IMR-90 (cell line): ENCODE results near the gene TNS1. TPM values are rescaled to one million over a fixed set of nuclear protein-coding genes. Genes with fewer than 3 reads are reported as not detected.

Source experiments
- ATAC-seq: fragments of 200-7000 bp; cut with Tn5 transposase; 2 replicates; pipeline ENCODE4 v1.9.1; 2020; ENCODE audit warnings: low read depth, mild to moderate bottlenecking, moderate library complexity
- BruUV-seq: library from RNA; stranded (reverse); fragments of 400-500 nt; replicated peaks from 2 replicates; lab custom pipeline; 2021; lab: Mats Ljungman, UMichigan
- CTCF ChIA-PET: fragments of 300-600 bp; formaldehyde crosslinking; extraction: SDS; loops from one replicate; lab custom pipeline; 2021; ENCODE audit warnings: antibody characterized with exemption; lab: Yijun Ruan, JAX
- POLR2A ChIA-PET: fragments of 300-600 bp; sonication (Branson Sonifier 250); formaldehyde crosslinking; loops from one replicate; lab custom pipeline; 2022; ENCODE audit warnings: antibody characterized with exemption; ENCODE audit not compliant: unreplicated experiment; lab: Charles Lee
- DNase-seq: peaks from one replicate; pipeline ENCODE4 v3.0.0; 2013
- H2AFZ ChIP-seq: replicated peaks from 2 replicates; pipeline ENCODE3; 2013; ENCODE audit warnings: low read length, mild to moderate bottlenecking; ENCODE audit not compliant: poor library complexity
- H2AK5ac ChIP-seq: 2 replicates; pipeline ENCODE4 v1.6.1; 2013; ENCODE audit warnings: low read depth, low read length, inconsistent platforms
- H2AK9ac ChIP-seq: replicated peaks from 2 replicates; pipeline ENCODE3; 2013; ENCODE audit warnings: mild to moderate bottlenecking, low read depth, low read length, moderate library complexity; ENCODE audit not compliant: poor library complexity
- H2BK120ac ChIP-seq: 2 replicates; pipeline ENCODE4 v1.6.1; 2013; ENCODE audit warnings: low read depth, low read length, inconsistent platforms
- H2BK15ac ChIP-seq: 3 replicates; pipeline ENCODE4 v1.6.1; 2013; ENCODE audit warnings: low read depth, low read length, inconsistent platforms
- H2BK20ac ChIP-seq: 2 replicates; pipeline ENCODE4 v1.6.1; 2013; ENCODE audit warnings: low read depth, mild to moderate bottlenecking, inconsistent platforms, low read length, moderate library complexity
- H2BK5ac ChIP-seq: 2 replicates; pipeline ENCODE4 v1.6.1; 2013; ENCODE audit warnings: mild to moderate bottlenecking, low read depth, low read length, inconsistent platforms; ENCODE audit not compliant: poor library complexity, severe bottlenecking
- H3K14ac ChIP-seq: replicated peaks from 2 replicates; pipeline ENCODE4 v1.6.1; 2013; ENCODE audit warnings: low read depth, low read length, inconsistent platforms
- H3K18ac ChIP-seq: 2 replicates; pipeline ENCODE4 v1.6.1; 2013; ENCODE audit warnings: low read depth, low read length, control low read depth
- H3K23ac ChIP-seq: 2 replicates; pipeline ENCODE4 v1.6.1; 2013; ENCODE audit warnings: low read depth, low read length, inconsistent platforms
- H3K27ac ChIP-seq: 2 replicates; pipeline ENCODE4 v1.5.1; 2013; ENCODE audit warnings: mild to moderate bottlenecking, control low read depth, low read length; ENCODE audit not compliant: insufficient read depth
- H3K27me3 ChIP-seq: 2 replicates; pipeline ENCODE4 v1.6.1; 2013; ENCODE audit warnings: low read length; ENCODE audit not compliant: control insufficient read depth, insufficient read depth
- H3K36me3 ChIP-seq: 2 replicates; pipeline ENCODE4 v1.6.1; 2013; ENCODE audit warnings: low read length, mixed read lengths; ENCODE audit not compliant: control insufficient read depth, insufficient read depth
- H3K4ac ChIP-seq: 2 replicates; pipeline ENCODE4 v1.6.1; 2013; ENCODE audit warnings: low read depth, low read length, inconsistent platforms
- H3K4me1 ChIP-seq: 2 replicates; pipeline ENCODE4 v1.6.1; 2013; ENCODE audit warnings: low read length, mixed read lengths; ENCODE audit not compliant: control insufficient read depth, insufficient read depth
- H3K4me2 ChIP-seq: 2 replicates; pipeline ENCODE4 v1.6.1; 2013; ENCODE audit warnings: low read depth, mild to moderate bottlenecking, control low read depth, low read length, moderate library complexity
- H3K4me3 ChIP-seq: 2 replicates; pipeline ENCODE4 v1.5.1; 2013; ENCODE audit warnings: low read depth, mild to moderate bottlenecking, control low read depth, low read length, moderate library complexity; ENCODE audit not compliant: insufficient read depth
- H3K56ac ChIP-seq: 2 replicates; pipeline ENCODE4 v1.6.1; 2013; ENCODE audit warnings: low read length, inconsistent platforms; ENCODE audit not compliant: insufficient read depth; ENCODE audit errors: extremely low read depth
- H3K79me1 ChIP-seq, 2 experiments: 2 replicates each; pipeline ENCODE4 v1.6.1; 2013; ENCODE audit warnings: low read length in 2 of 2, inconsistent platforms in 1 of 2, low read depth in 1 of 2
- H3K9ac ChIP-seq: 2 replicates; pipeline ENCODE4 v1.6.1; 2013; ENCODE audit warnings: low read depth, low read length, control low read depth
- H3K9me1 ChIP-seq: 2 replicates; pipeline ENCODE4 v1.6.1; 2013; ENCODE audit warnings: low read length, inconsistent platforms; ENCODE audit not compliant: insufficient read depth
- H3K9me3 ChIP-seq: 2 replicates; pipeline ENCODE4 v1.6.1; 2013; ENCODE audit warnings: low read length; ENCODE audit not compliant: control insufficient read depth, insufficient read depth
- H4K20me1 ChIP-seq: 2 replicates; pipeline ENCODE4 v1.6.1; 2013; ENCODE audit warnings: low read length, inconsistent platforms; ENCODE audit not compliant: insufficient read depth
- H4K5ac ChIP-seq: 2 replicates; pipeline ENCODE4 v1.6.1; 2013; ENCODE audit warnings: mild to moderate bottlenecking, low read depth, low read length, control low read depth
- H4K8ac ChIP-seq, 2 experiments: 2 replicates each; pipeline ENCODE4 v1.6.1; 2013; ENCODE audit warnings: low read depth in 2 of 2, low read length in 2 of 2, control low read depth in 1 of 2, inconsistent platforms in 1 of 2
- H4K91ac ChIP-seq: 2 replicates; pipeline ENCODE4 v1.6.1; 2013; ENCODE audit warnings: low read depth, low read length, inconsistent platforms; ENCODE audit not compliant: insufficient read depth
- FOS ChIP-seq: fragments of 150-350 bp; IDR thresholded peaks from 2 replicates; pipeline ENCODE4 v1.6.1; 2016; ENCODE audit warnings: low read depth, low read length
- MAFK ChIP-seq: IDR thresholded peaks from 2 replicates; pipeline ENCODE4 v1.6.1; 2012; ENCODE audit warnings: low read depth, low read length, improper control_type of control experiment
- MAZ ChIP-seq: IDR thresholded peaks from 2 replicates; pipeline ENCODE4 v1.6.1; 2012; ENCODE audit warnings: low read depth, mild to moderate bottlenecking, low read length, improper control_type of control experiment, moderate library complexity, borderline replicate concordance
- RAD21 ChIP-seq: IDR thresholded peaks from 2 replicates; pipeline ENCODE4 v1.6.1; 2012; ENCODE audit warnings: low read length, improper control_type of control experiment
- USF2 ChIP-seq: fragments of 150-350 bp; IDR thresholded peaks from 2 replicates; pipeline ENCODE4 v1.6.1; 2017; ENCODE audit warnings: mild to moderate bottlenecking, antibody characterized with exemption, low read length, low read depth
- WGBS, 2 experiments: methylation state at CpG; one replicate each; pipeline versions ENCODE4 v1.1.5 to v1.1.7; 2013; ENCODE audit warnings: missing lambda C conversion rate in 2 of 2; ENCODE audit not compliant: insufficient read length in 1 of 2; ENCODE audit errors: extremely low coverage in 2 of 2; 5-methylcytosine and 5-hydroxymethylcytosine counted together
- dilution Hi-C: fragments of 300-500 bp; cut with HindIII; formaldehyde crosslinking; loops from one replicate; pipeline ENCODE4 v1.14.3; 2018; ENCODE audit warnings: low sequenced_read_pairs; ENCODE audit not compliant: unreplicated experiment
- in situ Hi-C: fragments of 300-500 bp; cut with MboI; formaldehyde crosslinking; loops from 3 replicates; pipeline ENCODE4 v1.14.3; 2019; ENCODE audit warnings: low sequenced_read_pairs, inconsistent platforms, mixed read lengths
- intact Hi-C: fragments of 100-400 bp; cut with micrococcal nuclease; formaldehyde crosslinking; loops from 2 replicates; pipeline ENCODE4 v1.10.0; 2022
- polyA plus RNA-seq, 3 experiments: library from polyadenylated mRNA; depleted of rRNA; stranded (reverse); fragments of >200 nt; gene quantifications; 2 replicates each; pipeline ENCODE4 v1.2.3, GENCODE V29; 2012; ENCODE audit warnings: low replicate concordance in 1 of 3
- total RNA-seq: library from RNA; depleted of rRNA; stranded (reverse); fragments of >200 nt; gene quantifications from 2 replicates; pipeline ENCODE4 v1.2.3, GENCODE V29; 2012
- TF ChIP-seq, protein P1 (sequence below): conservative IDR thresholded peaks from 2 replicates; pipeline ENCODE4 v1.5.1; 2012; ENCODE audit warnings: mild to moderate bottlenecking, low read depth, low read length, improper control_type of control experiment

The TNS1 gene
- total and polyA plus RNA-seq, 2 of the 4 experiments (the other 2 are of a cell fraction): 41.1 to 45.2 TPM

DNA sequence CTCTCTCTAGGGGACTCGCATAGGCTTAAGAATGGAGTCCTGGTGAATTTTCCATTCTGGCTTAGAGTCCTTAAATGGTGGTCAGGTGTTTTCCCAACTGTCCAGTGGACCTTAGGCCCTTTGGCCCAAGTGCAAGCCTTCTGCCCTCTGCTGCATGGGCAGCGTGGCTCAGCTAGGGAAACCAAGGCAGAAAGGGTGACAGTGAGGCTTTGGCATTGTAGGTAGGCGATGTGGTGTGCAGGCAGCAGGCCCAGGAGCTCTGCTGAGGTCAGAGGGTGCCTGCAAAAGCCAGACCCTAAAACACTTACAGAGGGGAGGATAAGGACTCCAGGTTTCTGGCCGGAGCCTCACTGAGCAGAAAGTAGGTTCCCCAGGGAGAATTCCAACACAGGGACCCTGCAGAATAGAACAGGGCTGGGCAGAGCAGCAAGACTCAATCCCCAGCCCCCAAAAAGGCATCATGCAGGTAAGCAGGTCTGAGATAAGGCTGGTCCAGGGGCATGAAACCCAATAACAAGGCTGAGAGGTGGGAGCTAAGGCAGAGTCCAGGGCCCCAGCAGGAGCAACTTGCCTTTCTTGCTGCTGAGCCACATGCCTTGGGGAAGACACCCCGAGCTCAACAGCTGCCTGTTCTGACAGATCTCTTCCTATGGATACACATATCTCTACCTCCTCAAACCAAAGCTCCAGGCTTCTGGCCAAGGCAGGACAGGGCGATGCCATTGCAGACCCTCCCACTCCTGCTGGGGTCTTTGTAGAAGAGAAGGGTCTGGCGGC is 199.7 kb downstream of the TNS1 start (continued):
- TF ChIP-seq, protein P1, sequence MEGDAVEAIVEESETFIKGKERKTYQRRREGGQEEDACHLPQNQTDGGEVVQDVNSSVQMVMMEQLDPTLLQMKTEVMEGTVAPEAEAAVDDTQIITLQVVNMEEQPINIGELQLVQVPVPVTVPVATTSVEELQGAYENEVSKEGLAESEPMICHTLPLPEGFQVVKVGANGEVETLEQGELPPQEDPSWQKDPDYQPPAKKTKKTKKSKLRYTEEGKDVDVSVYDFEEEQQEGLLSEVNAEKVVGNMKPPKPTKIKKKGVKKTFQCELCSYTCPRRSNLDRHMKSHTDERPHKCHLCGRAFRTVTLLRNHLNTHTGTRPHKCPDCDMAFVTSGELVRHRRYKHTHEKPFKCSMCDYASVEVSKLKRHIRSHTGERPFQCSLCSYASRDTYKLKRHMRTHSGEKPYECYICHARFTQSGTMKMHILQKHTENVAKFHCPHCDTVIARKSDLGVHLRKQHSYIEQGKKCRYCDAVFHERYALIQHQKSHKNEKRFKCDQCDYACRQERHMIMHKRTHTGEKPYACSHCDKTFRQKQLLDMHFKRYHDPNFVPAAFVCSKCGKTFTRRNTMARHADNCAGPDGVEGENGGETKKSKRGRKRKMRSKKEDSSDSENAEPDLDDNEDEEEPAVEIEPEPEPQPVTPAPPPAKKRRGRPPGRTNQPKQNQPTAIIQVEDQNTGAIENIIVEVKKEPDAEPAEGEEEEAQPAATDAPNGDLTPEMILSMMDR: no peak

GRCh38 chr2:217802266-217802665 is 200.5 kb downstream of the TNS1 start:
- POLR2A ChIA-PET: no interaction called here
- H2BK15ac ChIP-seq: no peak overlapping the region
- no peak overlapping the region for H2BK5ac ChIP-seq
- H2AFZ ChIP-seq: no peak overlapping the region
- in situ Hi-C loops (no loop called here), dilution Hi-C loops (no loop called here), intact Hi-C loops (no loop called here)
- H4K5ac ChIP-seq: no peak overlapping the region
- H3K79me1 ChIP-seq: peaks cover 8 to 18% of the 10 kb centered on the region in 2 experiments; a peak in 3 of 4 replicates
- no peak overlapping the region for H3K4me2 ChIP-seq
- no CpG with 5 or more reads among the region's 4 CpGs for WGBS, 2 experiments
- no peak overlapping the region for H2AK9ac ChIP-seq
- ATAC-seq (no peak), DNase-seq (no peak)
- H3K9ac ChIP-seq: no peak overlapping the region
- BruUV-seq: no TSS peak
- H3K14ac ChIP-seq: no peak overlapping the region
- H2BK120ac ChIP-seq: no peak overlapping the region
- CTCF ChIA-PET: no interaction called here
- H4K20me1 ChIP-seq: peaks cover 32% of the 10 kb centered on the region
- H4K91ac ChIP-seq: no peak overlapping the region
- no peaks in the 10 kb centered on the region for H3K27me3 ChIP-seq
- H3K4me1 ChIP-seq: peaks cover 2% of the 10 kb centered on the region; the same call in 1 of the 2 replicates
- no peak overlapping the region for H3K18ac ChIP-seq
- peaks cover 11% of the 10 kb centered on the region for H3K9me1 ChIP-seq
- no peak overlapping the region for H3K56ac ChIP-seq
- H3K36me3 ChIP-seq: peaks cover 56% of the 10 kb centered on the region
- H3K27ac ChIP-seq: no peak overlapping the region
- no peak overlapping the region for H3K4me3 ChIP-seq
- no peak overlapping the region for H2BK20ac ChIP-seq
- H3K9me3 ChIP-seq: no peaks in the 10 kb centered on the region
- no peak overlapping the region for H3K23ac ChIP-seq
- TF ChIP-seq MAZ (no peak), MAFK (no peak), RAD21 (no peak), FOS (no peak), USF2 (no peak)
- H2AK5ac ChIP-seq: no peak overlapping the region
- no peak overlapping the region for H4K8ac ChIP-seq
- no peak overlapping the region for H3K4ac ChIP-seq
